Measurements from ENCODE around the gene INAFM2. TPM values are rescaled to one million over a fixed set of nuclear protein-coding genes. Genes with fewer than 3 reads are reported as not detected.
A peak's percentile ranks its signal among the peaks of the same experiment; 100 is the strongest.

Gene INAFM2
- total RNA-seq, 1 experiment from 2014 or later: 89.8 TPM

- no peak overlapping the region for H3K27ac ChIP-seq
- DNase-seq (ENCODE audit: low read depth in 1 of 2, low spot score in 2 of 2): peak in 1 of 2 experiments; percentile 30
- H3K9me3 ChIP-seq (replicated peaks): no peaks in the 10 kb centered on the region
- H3K4me3 ChIP-seq: no peak overlapping the region
- peaks cover 15% of the 10 kb centered on the region for H3K36me3 ChIP-seq
- H3K27me3 ChIP-seq (replicated peaks): no peaks in the 10 kb centered on the region
- peaks cover 30% of the 10 kb centered on the region for H3K4me1 ChIP-seq (replicated peaks)
Measured at GRCh38 chr15:40320409-40320808, 3.1 kb upstream of the INAFM2 start.

DNA sequence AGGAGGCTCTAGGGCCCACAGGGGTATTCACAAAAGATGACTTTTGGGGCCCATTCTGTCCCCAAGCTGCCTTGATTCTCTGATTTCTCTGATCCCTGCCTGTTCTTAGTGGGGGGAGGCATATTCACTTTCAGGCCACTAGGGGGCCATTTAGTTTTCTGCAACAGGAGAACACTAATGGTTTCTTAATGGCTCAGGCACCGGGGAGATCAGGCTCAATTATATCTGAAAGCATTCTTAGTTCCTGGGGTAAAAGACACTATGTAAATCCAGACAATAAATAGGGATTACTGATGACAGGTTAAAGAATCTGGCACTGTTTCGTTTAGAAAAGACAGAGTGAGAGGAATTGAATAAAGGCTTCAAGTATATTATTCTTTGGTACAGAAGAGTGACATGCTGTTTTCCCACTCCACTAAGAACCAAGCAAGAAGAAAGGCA, 2.5 kb upstream of the INAFM2 start:
- no peak overlapping the region for H3K27ac ChIP-seq
- H3K4me3 ChIP-seq: no peak overlapping the region
- no peaks in the 10 kb centered on the region for H3K9me3 ChIP-seq (replicated peaks)
- H3K36me3 ChIP-seq: peaks cover 21% of the 10 kb centered on the region
- peak in 1 of 2 experiments; percentile 67 for DNase-seq (ENCODE audit: low read depth in 1 of 2, low spot score in 2 of 2)
- peaks cover 34% of the 10 kb centered on the region for H3K4me1 ChIP-seq (replicated peaks)
- no peaks in the 10 kb centered on the region for H3K27me3 ChIP-seq (replicated peaks)

DNA sequence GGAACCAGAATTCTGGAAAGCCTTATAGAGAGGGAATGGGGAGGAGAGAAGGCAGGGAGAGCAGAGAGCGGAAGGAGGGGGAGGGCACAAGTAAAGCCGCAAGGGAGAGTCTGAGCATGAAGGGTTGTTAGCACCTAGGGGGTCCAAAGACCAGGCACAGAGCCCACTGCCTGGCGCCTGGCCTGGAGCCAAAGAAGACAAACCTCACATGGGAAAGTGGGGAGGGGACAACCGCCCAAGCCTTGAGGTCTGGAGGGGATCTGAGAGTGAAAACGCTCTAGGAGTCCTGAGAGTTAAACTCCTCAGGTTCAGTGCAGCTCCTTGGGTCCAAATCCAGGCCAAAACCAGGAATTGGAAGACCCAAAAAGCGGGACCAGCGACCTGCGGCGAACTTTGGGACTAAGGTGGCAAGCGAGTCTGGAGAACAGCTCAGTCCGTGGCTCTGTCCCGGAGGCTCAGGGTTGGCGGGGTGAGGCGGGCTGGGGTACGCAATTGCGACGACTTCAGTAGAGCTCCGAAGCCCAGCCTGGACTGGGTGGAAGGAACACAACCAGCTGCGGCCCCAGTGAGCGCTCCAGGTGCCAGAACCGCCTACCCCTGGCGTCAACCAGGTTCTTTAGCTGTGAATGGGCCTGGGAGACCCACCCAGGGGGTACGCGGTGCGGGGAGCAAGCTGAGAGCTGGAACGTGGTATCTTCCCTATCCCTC, 807 bp upstream of the INAFM2 start:
- H3K27me3 ChIP-seq (replicated peaks): no peaks in the 10 kb centered on the region
- DNase-seq (ENCODE audit: low read depth in 1 of 2, low spot score in 2 of 2): peak; percentile 75 to 78
- H3K27ac ChIP-seq: no peak overlapping the region
- peaks cover 51% of the 10 kb centered on the region for H3K4me1 ChIP-seq (replicated peaks)
- H3K9me3 ChIP-seq (replicated peaks): no peaks in the 10 kb centered on the region
- peaks cover 38% of the 10 kb centered on the region for H3K36me3 ChIP-seq
- H3K4me3 ChIP-seq: peak overlapping the region; percentile 91

DNA sequence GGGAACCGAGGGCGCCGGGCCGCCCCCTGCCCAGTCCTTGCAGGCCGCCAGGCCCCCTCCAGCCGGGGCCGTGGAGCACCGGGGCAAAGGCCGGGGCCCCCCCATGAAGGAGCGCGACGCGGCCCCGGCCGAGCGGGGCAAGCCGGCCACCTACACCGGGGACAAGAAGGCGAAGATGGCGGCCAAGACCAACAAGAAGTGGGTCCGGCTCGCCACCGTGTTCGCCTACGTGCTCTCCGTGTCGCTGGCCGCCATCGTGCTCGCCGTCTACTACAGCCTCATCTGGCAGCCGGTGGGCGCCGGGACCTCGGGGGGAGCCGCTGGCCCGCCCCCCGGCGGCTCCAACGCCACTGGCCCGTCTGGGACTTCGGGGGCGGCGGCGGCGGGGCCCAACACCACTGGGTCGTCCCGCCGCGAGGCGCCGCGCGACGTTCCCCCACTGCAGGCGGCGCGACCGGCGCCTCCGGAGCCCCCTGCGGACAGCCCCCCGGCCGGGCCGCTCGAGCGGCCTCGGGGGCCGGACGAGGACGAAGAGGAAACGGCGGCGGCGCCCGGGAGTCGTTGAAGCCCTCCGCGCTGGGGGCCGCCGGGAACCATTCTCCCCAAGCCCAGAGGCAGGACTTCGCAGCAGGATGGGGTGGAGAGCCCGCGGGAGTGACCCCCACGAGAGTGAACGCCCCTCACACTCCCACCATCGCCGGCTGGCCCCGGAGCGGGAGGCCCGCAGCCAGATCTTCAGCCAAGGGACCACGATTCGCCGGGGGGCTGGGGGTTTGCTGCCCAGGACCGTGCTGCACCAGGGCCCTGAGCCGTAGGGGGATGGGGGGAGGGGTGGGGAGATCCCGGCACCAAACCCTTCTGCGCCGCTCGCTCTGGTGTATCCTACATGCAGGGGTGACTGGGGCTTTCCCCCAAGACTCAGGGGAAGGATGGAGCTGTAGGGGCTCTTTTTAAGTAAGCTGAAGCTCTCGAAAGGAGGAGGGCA, 753 bp downstream of the INAFM2 start:
- Histone ChIP-seq H3K27ac (peak overlapping the region; percentile 36), H3K4me3 (peak overlapping the region; percentile 91), H3K27me3 (replicated peaks) (no peaks in the 10 kb centered on the region), H3K9me3 (replicated peaks) (no peaks in the 10 kb centered on the region), H3K4me1 (replicated peaks) (peaks cover 67% of the 10 kb centered on the region), H3K36me3 (peaks cover 42% of the 10 kb centered on the region)
- DNase-seq (ENCODE audit: low read depth in 1 of 2, low spot score in 2 of 2): peak in 1 of 2 experiments; percentile 35

DNA sequence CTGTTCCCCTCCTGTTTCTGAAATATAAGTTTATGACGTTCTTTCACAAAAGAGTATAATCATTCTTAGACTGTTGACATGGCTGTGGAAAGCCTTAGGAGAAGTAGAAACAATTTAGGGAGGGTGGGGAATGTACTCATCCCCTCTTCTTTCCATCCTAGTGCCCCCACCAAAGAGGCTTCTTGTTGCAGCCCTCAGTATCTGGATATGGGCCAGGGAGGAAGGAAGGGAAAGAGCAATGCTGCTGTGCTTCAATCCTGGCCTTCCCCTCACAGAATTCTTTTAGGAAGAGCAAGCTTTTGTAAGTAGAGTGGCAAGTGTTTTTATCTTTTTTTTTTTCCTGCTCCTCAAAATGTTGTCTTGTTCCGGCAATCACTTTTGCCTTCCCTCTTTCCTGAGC, 1.7 kb downstream of the INAFM2 start:
- Histone ChIP-seq H3K27ac (no peak overlapping the region), H3K9me3 (replicated peaks) (no peaks in the 10 kb centered on the region), H3K27me3 (replicated peaks) (no peaks in the 10 kb centered on the region), H3K36me3 (peaks cover 51% of the 10 kb centered on the region), H3K4me3 (peak overlapping the region; percentile 91), H3K4me1 (replicated peaks) (peaks cover 76% of the 10 kb centered on the region)
- peak in 1 of 2 experiments; percentile 41 for DNase-seq (ENCODE audit: low read depth in 1 of 2, low spot score in 2 of 2)

GRCh38 chr15:40325700-40326099, 2.2 kb downstream of the INAFM2 start:
- DNase-seq (ENCODE audit: low read depth in 1 of 2, low spot score in 2 of 2): no peak
- Histone ChIP-seq H3K4me1 (replicated peaks) (peaks cover 79% of the 10 kb centered on the region), H3K27me3 (replicated peaks) (no peaks in the 10 kb centered on the region), H3K4me3 (peak overlapping the region; percentile 91), H3K9me3 (replicated peaks) (no peaks in the 10 kb centered on the region), H3K36me3 (peaks cover 56% of the 10 kb centered on the region), H3K27ac (no peak overlapping the region)

DNA sequence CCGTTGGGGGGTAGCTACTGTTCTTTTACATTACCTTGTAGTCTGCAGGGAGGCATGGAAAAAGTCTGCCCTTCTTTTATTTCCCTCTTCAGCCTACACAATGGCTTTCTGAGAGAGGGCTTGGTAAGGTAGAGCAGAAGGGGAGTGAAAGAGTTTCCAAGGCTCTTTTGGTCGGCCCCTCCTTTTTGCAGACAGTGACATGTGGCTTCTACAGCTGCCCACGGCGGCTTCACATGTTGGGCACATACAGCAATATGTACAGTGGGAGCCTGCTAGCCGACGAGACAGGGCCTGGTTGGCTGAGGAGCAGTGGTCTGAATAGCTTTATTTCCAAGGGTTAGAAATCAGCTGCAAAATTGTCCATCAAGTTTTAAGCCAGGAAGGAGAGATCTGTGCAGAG, 4.0 kb downstream of the INAFM2 start:
- no peaks in the 10 kb centered on the region for H3K27me3 ChIP-seq (replicated peaks)
- DNase-seq (ENCODE audit: low read depth in 1 of 2, low spot score in 2 of 2): peak in 1 of 2 experiments; percentile 46
- no peaks in the 10 kb centered on the region for H3K9me3 ChIP-seq (replicated peaks)
- H3K27ac ChIP-seq: peak overlapping the region; percentile 89
- peaks cover 73% of the 10 kb centered on the region for H3K36me3 ChIP-seq
- H3K4me3 ChIP-seq: peak overlapping the region; percentile 1
- peaks cover 83% of the 10 kb centered on the region for H3K4me1 ChIP-seq (replicated peaks)

GRCh38 chr15:40328176-40328575, 4.7 kb downstream of the INAFM2 start:
- Histone ChIP-seq H3K27me3 (replicated peaks) (no peaks in the 10 kb centered on the region), H3K4me1 (replicated peaks) (peaks cover 78% of the 10 kb centered on the region), H3K9me3 (replicated peaks) (no peaks in the 10 kb centered on the region), H3K27ac (peak overlapping the region; percentile 89), H3K4me3 (peak overlapping the region; percentile 1), H3K36me3 (peaks cover 80% of the 10 kb centered on the region)
- peak in 1 of 2 experiments; percentile 89 for DNase-seq (ENCODE audit: low read depth in 1 of 2, low spot score in 2 of 2)

GRCh38 chr15:40328751-40329150, 5.3 kb downstream of the INAFM2 start:
- H3K4me3 ChIP-seq: peak overlapping the region; percentile 1; the same call in 1 of the 2 replicates
- H3K9me3 ChIP-seq (replicated peaks): no peaks in the 10 kb centered on the region
- peaks cover 85% of the 10 kb centered on the region for H3K36me3 ChIP-seq
- H3K27me3 ChIP-seq (replicated peaks): no peaks in the 10 kb centered on the region
- DNase-seq (ENCODE audit: low read depth in 1 of 2, low spot score in 2 of 2): peak in 1 of 2 experiments; percentile 72
- peaks cover 80% of the 10 kb centered on the region for H3K4me1 ChIP-seq (replicated peaks)
- H3K27ac ChIP-seq: peak overlapping the region; percentile 89

DNA sequence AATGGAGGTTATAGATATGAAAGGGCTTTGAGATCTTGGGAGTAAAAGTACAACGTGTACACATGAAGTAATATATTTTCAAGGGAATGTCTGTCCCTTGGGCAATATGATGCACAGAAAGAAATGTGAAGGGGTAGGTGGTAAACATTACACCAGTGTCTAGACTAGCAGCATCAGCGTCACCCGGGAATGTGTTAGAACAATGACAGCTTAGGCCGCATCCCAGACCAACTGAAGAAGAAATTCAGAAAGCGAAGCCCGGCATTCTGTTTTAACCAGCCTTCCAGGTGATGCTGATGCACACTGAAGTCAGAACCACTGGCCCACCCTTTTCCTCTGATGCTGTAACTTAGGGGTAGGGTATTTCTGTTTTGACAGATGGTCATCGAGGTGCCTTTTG, 6.3 kb downstream of the INAFM2 start:
- peak in 1 of 2 experiments; percentile 62 for DNase-seq (ENCODE audit: low read depth in 1 of 2, low spot score in 2 of 2)
- Histone ChIP-seq H3K27me3 (replicated peaks) (no peaks in the 10 kb centered on the region), H3K4me3 (no peak overlapping the region), H3K36me3 (peaks cover 85% of the 10 kb centered on the region), H3K9me3 (replicated peaks) (no peaks in the 10 kb centered on the region), H3K27ac (peak overlapping the region; percentile 89), H3K4me1 (replicated peaks) (peaks cover 90% of the 10 kb centered on the region)

DNA sequence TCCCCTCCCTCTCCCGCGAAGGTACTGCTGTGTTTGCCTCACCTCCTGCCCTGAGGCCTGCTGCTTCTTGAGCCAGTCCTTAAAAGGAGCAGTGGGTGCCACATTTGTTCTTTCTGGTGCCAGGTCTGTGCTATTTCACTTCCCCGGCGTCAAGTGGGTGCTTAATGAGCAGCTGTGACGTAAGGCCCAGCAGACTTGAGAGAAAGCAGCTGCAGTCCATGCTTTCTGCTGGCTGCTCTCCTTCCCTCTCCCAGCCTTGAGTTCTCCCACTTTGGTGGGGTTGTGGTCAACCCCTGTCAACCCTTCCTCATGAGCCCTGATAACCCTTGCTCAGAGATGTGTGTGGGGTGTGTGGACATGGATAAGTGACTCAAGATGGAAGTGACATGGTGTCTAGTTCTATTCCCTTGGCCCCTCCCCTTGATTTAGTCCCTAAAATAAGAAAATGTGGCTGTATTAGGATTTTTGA, 6.9 kb downstream of the INAFM2 start:
- peak overlapping the region; percentile 89 for H3K27ac ChIP-seq
- H3K4me1 ChIP-seq (replicated peaks): peaks cover 92% of the 10 kb centered on the region
- H3K9me3 ChIP-seq (replicated peaks): no peaks in the 10 kb centered on the region
- no peaks in the 10 kb centered on the region for H3K27me3 ChIP-seq (replicated peaks)
- no peak for DNase-seq (ENCODE audit: low read depth in 1 of 2, low spot score in 2 of 2)
- no peak overlapping the region for H3K4me3 ChIP-seq
- H3K36me3 ChIP-seq: peaks cover 87% of the 10 kb centered on the region

DNA sequence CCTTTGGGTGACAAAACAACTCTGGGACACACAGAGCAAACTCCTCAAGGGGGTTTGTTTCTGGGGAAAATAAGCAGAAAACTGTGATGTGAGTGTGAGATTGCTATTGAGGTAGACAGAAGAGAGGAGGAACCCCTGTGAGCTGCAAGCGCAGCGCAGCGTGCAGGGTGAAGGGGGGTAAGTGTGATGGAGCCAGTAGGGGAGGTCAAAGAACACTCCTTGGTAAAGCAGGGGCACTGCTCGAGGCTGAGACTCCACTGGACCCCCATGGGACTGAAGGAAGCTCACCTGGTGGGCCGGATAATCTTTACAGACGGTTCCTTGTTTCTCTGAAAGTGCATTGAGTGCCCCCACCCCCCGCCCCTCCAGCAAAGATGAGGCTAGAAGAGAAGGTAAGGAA, 7.5 kb downstream of the INAFM2 start:
- H3K4me1 ChIP-seq (replicated peaks): peaks cover 92% of the 10 kb centered on the region
- peaks cover 87% of the 10 kb centered on the region for H3K36me3 ChIP-seq
- peak overlapping the region; percentile 89; the same call in 1 of the 2 replicates for H3K27ac ChIP-seq
- no peaks in the 10 kb centered on the region for H3K9me3 ChIP-seq (replicated peaks)
- H3K27me3 ChIP-seq (replicated peaks): no peaks in the 10 kb centered on the region
- DNase-seq (ENCODE audit: low read depth in 1 of 2, low spot score in 2 of 2): no peak
- H3K4me3 ChIP-seq: no peak overlapping the region

DNA sequence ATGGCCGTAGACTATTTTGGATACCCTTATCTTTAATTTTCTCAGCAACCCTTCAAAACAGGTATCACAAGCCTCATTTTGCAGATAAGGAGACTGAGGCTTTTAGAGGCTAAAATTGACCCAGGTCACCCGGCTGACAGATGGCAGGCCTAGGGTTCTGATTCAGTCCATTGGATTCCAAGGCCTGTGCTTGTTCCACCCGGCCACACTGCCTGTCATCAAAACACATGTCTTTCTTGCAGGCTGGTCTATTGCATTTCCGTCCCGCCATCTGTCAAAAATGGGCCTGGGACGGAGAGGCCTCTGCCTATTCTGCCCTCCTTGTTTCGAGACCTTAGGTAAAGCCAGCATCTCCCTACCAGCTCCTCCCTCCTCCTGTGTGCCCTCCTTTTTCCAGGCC, 8.1 kb downstream of the INAFM2 start:
- DNase-seq (ENCODE audit: low read depth in 1 of 2, low spot score in 2 of 2): no peak
- no peak overlapping the region for H3K27ac ChIP-seq
- H3K36me3 ChIP-seq: peaks cover 87% of the 10 kb centered on the region
- no peaks in the 10 kb centered on the region for H3K27me3 ChIP-seq (replicated peaks)
- no peak overlapping the region for H3K4me3 ChIP-seq
- H3K4me1 ChIP-seq (replicated peaks): peaks cover 92% of the 10 kb centered on the region
- no peaks in the 10 kb centered on the region for H3K9me3 ChIP-seq (replicated peaks)

All from SJSA1 (cell line).